Panc1 (cell line): ENCODE measurements around the gene RPS19BP1. TPM values are rescaled to one million over a fixed set of nuclear protein-coding genes. Genes with fewer than 3 reads are reported as not detected.

Source experiments
- ATAC-seq: fragments of 200-7000 bp; cut with Tn5 transposase; 2 replicates; pipeline ENCODE4 v1.9.1; 2020; ENCODE audit warnings: mild to moderate bottlenecking, moderate library complexity
- BruUV-seq: library from RNA; stranded (reverse); fragments of 400-500 nt; replicated peaks from 2 replicates; lab custom pipeline; 2021; lab: Mats Ljungman, UMichigan
- CTCF ChIA-PET: fragments of 300-600 bp; sonication (Branson Sonifier 250); formaldehyde crosslinking; loops from one replicate; lab custom pipeline; 2022; ENCODE audit warnings: antibody characterized with exemption; lab: Charles Lee
- POLR2A ChIA-PET: fragments of 300-600 bp; sonication (Branson Sonifier 250); formaldehyde crosslinking; loops from one replicate; lab custom pipeline; 2022; ENCODE audit warnings: antibody characterized with exemption; lab: Charles Lee
- DNase-seq: peaks from one replicate; pipeline ENCODE4 v3.0.0-alpha.2; 2010; ENCODE audit warnings: low read depth, low spot score
- H3K27ac ChIP-seq: 2 replicates; pipeline ENCODE4 v1.5.1; 2011; ENCODE audit warnings: mild to moderate bottlenecking, low read length, inconsistent platforms
- H3K27me3 ChIP-seq: fragments of 200-500 bp; sonication (Bioruptor generic); 2 replicates; pipeline ENCODE4 v1.6.0; 2014; ENCODE audit warnings: low read length, inconsistent platforms; ENCODE audit not compliant: control insufficient read depth, insufficient read depth
- H3K36me3 ChIP-seq: fragments of 200-500 bp; sonication (Bioruptor generic); 2 replicates; pipeline ENCODE4 v1.5.1; 2014; ENCODE audit warnings: inconsistent platforms, mild to moderate bottlenecking, low read length, moderate library complexity; ENCODE audit not compliant: control insufficient read depth, insufficient read depth
- H3K4me1 ChIP-seq: 2 replicates; pipeline ENCODE4 v1.5.1; 2011; ENCODE audit warnings: inconsistent platforms, mild to moderate bottlenecking, low read length, moderate library complexity; ENCODE audit not compliant: control insufficient read depth, insufficient read depth
- H3K4me3 ChIP-seq, 2 experiments: 2 replicates each; pipeline ENCODE4 v1.5.1; 2011 to 2012; ENCODE audit warnings: low read depth in 2 of 2, low read length in 2 of 2, mild to moderate bottlenecking in 2 of 2, inconsistent platforms in 1 of 2, moderate library complexity in 1 of 2
- H3K9me3 ChIP-seq: fragments of 200-500 bp; sonication (Bioruptor generic); 2 replicates; pipeline ENCODE4 v1.5.1; 2014; ENCODE audit warnings: low read depth, mild to moderate bottlenecking, inconsistent platforms, low read length, moderate library complexity; ENCODE audit not compliant: control insufficient read depth, insufficient read depth
- CTCF ChIP-seq: fragments of 450-650 bp; IDR thresholded peaks from 2 replicates; pipeline ENCODE4 v1.5.1; 2017; ENCODE audit warnings: mild to moderate bottlenecking
- POLR2AphosphoS5 ChIP-seq: IDR thresholded peaks from 2 replicates; pipeline ENCODE4 v1.6.1; 2012; ENCODE audit warnings: mild to moderate bottlenecking, low read depth, low read length, moderate library complexity
- REST ChIP-seq, 2 experiments: IDR thresholded peaks; 2 replicates each; pipeline ENCODE4 v1.6.1; 2011 to 2012; ENCODE audit warnings: low read depth in 2 of 2, control low read depth in 1 of 2, low read length in 1 of 2, mild to moderate bottlenecking in 1 of 2, moderate library complexity in 1 of 2; ENCODE audit not compliant: insufficient read depth in 1 of 2
- SIN3A ChIP-seq: IDR thresholded peaks from 2 replicates; pipeline ENCODE4 v1.6.1; 2012; ENCODE audit warnings: low read depth, mild to moderate bottlenecking, low read length, moderate library complexity, borderline replicate concordance; ENCODE audit not compliant: insufficient read depth
- TCF7L2 ChIP-seq: IDR thresholded peaks from 2 replicates; pipeline ENCODE4 v1.6.1; 2011; ENCODE audit warnings: mild to moderate bottlenecking, low read depth, low read length, inconsistent platforms
- in situ Hi-C: cut with HindIII; loops from 2 replicates; pipeline ENCODE4 v1.10.0; 2016; ENCODE audit warnings: low sequenced_read_pairs, low pct_unique_long_range_greater_than_20kb
- intact Hi-C: fragments of 100-400 bp; cut with micrococcal nuclease; formaldehyde crosslinking; loops from one replicate; pipeline ENCODE4 v1.10.0; 2022; ENCODE audit not compliant: unreplicated experiment
- total RNA-seq: library from RNA; stranded (reverse); gene quantifications from one replicate; pipeline ENCODE4 v1.2.1, GENCODE V29; 2021; ENCODE audit not compliant: unreplicated experiment

The RPS19BP1 gene
- total RNA-seq, 1 experiment from 2014 or later: 123 TPM

- in situ Hi-C loops: no loop called here
- TF ChIP-seq SIN3A (no peak), REST (IDR thresholded peaks at IDR 0.05; ENCODE audit: insufficient read depth in 1 of 2, low read depth in 2 of 2, low read length in 1 of 2) (peak; percentile 99)
- H3K9me3 ChIP-seq: no peaks in the 10 kb centered on the region
- BruUV-seq: no TSS peak
- no peak for ATAC-seq
- intact Hi-C loops: no loop called here
- H3K27me3 ChIP-seq: peaks cover 5% of the 10 kb centered on the region; the same call in 1 of the 2 replicates
- DNase-seq: no peak
- POLR2A ChIA-PET: no interaction called here
- H3K4me3 ChIP-seq: no peak overlapping the region
- H3K27ac ChIP-seq: no peak overlapping the region
- H3K4me1 ChIP-seq: no peaks in the 10 kb centered on the region
- no peaks in the 10 kb centered on the region for H3K36me3 ChIP-seq
- CTCF ChIA-PET: no interaction called here
Observed at GRCh38 chr22:39545386-39546365, 13.1 kb upstream of the RPS19BP1 start.

GRCh38 chr22:39543095-39543494 is 10.5 kb upstream of the RPS19BP1 start:
- no peak for TF ChIP-seq POLR2AphosphoS5
- TF ChIP-seq SIN3A: no peak
- no peak; the same call in 1 of the 2 replicates for TF ChIP-seq CTCF
- no peak for TF ChIP-seq REST (IDR thresholded peaks at IDR 0.05; ENCODE audit: insufficient read depth in 1 of 2, low read depth in 2 of 2, low read length in 1 of 2)
- no peak for TF ChIP-seq TCF7L2
- Histone ChIP-seq H3K27ac (no peak overlapping the region), H3K4me1 (no peaks in the 10 kb centered on the region), H3K4me3 (no peak overlapping the region), H3K9me3 (no peaks in the 10 kb centered on the region), H3K36me3 (no peaks in the 10 kb centered on the region), H3K27me3 (peaks cover 5% of the 10 kb centered on the region; the same call in 1 of the 2 replicates)
- DNase-seq (no peak), ATAC-seq (no peak)
- intact Hi-C loops (loop anchor here (5.0 kb wide), 1 partner anchor 479 kb away; no protein-coding TSS in a partner anchor), in situ Hi-C loops (no loop called here)
- POLR2A ChIA-PET: no interaction called here
- CTCF ChIA-PET: interaction anchor here (0.8 kb wide), 1 partner anchor 482 kb away, joined by 5 read pairs; no protein-coding TSS in a partner anchor
- BruUV-seq: no TSS peak
